Activated gamma-delta T cell treated with anti-CD3 and anti-CD28 coated beads, Interleukin-2, amount 50 U/mL, for 16 hours (primary cell): ENCODE data around the gene FAM110A.
"Not testable (repeated sequence)": the region's sequence is repeated elsewhere in the genome, so short reads cannot be mapped to it uniquely, and the experiment has no call there.

Experiments used
- DNase-seq: peaks from one replicate; pipeline ENCODE4 v3.0.0-alpha.2; 2020; ENCODE audit warnings: low read depth

The FAM110A gene

GRCh38 chr20:844473-845225 is 11.1 kb downstream of the FAM110A start:
- peak; percentile 86 for DNase-seq

- no peak for DNase-seq
These were observed 11.8 kb downstream of the FAM110A start for GRCh38 chr20:845226-845868.

- no peak for DNase-seq
These were observed 12.7 kb downstream of the FAM110A start for GRCh38 chr20:845941-846893.

GRCh38 chr20:846894-847278 is 13.4 kb downstream of the FAM110A start:
- DNase-seq: peak; percentile 42

- no peak for DNase-seq
These were observed 14.7 kb downstream of the FAM110A start for GRCh38 chr20:848193-848592.

- not testable (repeated sequence) for DNase-seq
These were observed 15.2 kb downstream of the FAM110A start for GRCh38 chr20:848731-849130.

GRCh38 chr20:853406-853996 is 20.0 kb downstream of the FAM110A start:
- no peak for DNase-seq

- DNase-seq: no peak
These were observed 21.1 kb downstream of the FAM110A start for GRCh38 chr20:854601-855000.

GRCh38 chr20:855466-856360 is 22.2 kb downstream of the FAM110A start:
- DNase-seq: no peak

- DNase-seq: peak; percentile 29
These were observed 22.9 kb downstream of the FAM110A start for GRCh38 chr20:856361-856775.

- DNase-seq: no peak
These were observed 24.5 kb downstream of the FAM110A start for GRCh38 chr20:858011-858410.

GRCh38 chr20:859751-860231 is 26.3 kb downstream of the FAM110A start:
- no peak for DNase-seq

GRCh38 chr20:860891-861290 is 27.4 kb downstream of the FAM110A start:
- no peak for DNase-seq

GRCh38 chr20:865440-865839 is 31.9 kb downstream of the FAM110A start:
- DNase-seq: no peak

GRCh38 chr20:868279-868678 is 34.8 kb downstream of the FAM110A start:
- no peak for DNase-seq

GRCh38 chr20:869606-870005 is 36.1 kb downstream of the FAM110A start:
- no peak for DNase-seq

GRCh38 chr20:870758-871157 is 37.2 kb downstream of the FAM110A start:
- no peak for DNase-seq

GRCh38 chr20:871436-871835 is 37.9 kb downstream of the FAM110A start:
- no peak for DNase-seq

- DNase-seq: no peak
These were observed 38.4 kb downstream of the FAM110A start for GRCh38 chr20:871948-872347.

- DNase-seq: no peak
These were observed 39.5 kb downstream of the FAM110A start for GRCh38 chr20:872855-873520.
